Endothelial cell of umbilical vein (primary cell): ENCODE measurements around the gene GDF2. TPM values are rescaled to one million over a fixed set of nuclear protein-coding genes. Genes with fewer than 3 reads are reported as not detected.

Experiments used
- BruUV-seq: library from RNA; stranded (reverse); fragments of 400-500 nt; replicated peaks from 2 replicates; lab custom pipeline; 2021; lab: Mats Ljungman, UMichigan
- CTCF ChIA-PET: fragments of 300-600, 350-600 bp; sonication (Branson Sonifier 250); formaldehyde crosslinking; loops from one replicate; lab custom pipeline; 2021; ENCODE audit warnings: antibody characterized with exemption, inconsistent platforms; lab: Charles Lee
- POLR2A ChIA-PET: fragments of 300-600, 350-600 bp; sonication (Branson Sonifier 250); formaldehyde crosslinking; loops from one replicate; lab custom pipeline; 2021; ENCODE audit warnings: antibody characterized with exemption, inconsistent platforms; lab: Charles Lee
- DNase-seq: peaks from one replicate; pipeline ENCODE4 v3.0.0-alpha.2; 2011; ENCODE audit warnings: low read depth, low spot score
- FAIRE-seq: peaks from 2 replicates; lab custom pipeline; 2011; peaks lifted over from hg19 to GRCh38; lab: Jason Lieb, UNC
- H2AFZ ChIP-seq: 2 replicates; pipeline ENCODE4 v1.6.0; 2012; ENCODE audit warnings: low read depth, low read length, control low read depth, inconsistent platforms
- H3K27ac ChIP-seq: 2 replicates; pipeline ENCODE4 v1.5.1; 2011; ENCODE audit warnings: low read depth, mild to moderate bottlenecking, control low read depth, low read length, moderate library complexity; ENCODE audit not compliant: insufficient read depth
- H3K27me3 ChIP-seq, 2 experiments: 2 replicates each; pipeline versions ENCODE4 v1.6.0 to v1.6.1; 2011; ENCODE audit warnings: low read length in 2 of 2, mixed read lengths in 1 of 2; ENCODE audit not compliant: control insufficient read depth in 2 of 2, insufficient read depth in 2 of 2
- H3K36me3 ChIP-seq, 2 experiments: 2 replicates in 1 of 2; 3 replicates in 1 of 2; pipeline ENCODE4 v1.5.1; 2011; ENCODE audit warnings: low read length in 2 of 2, mild to moderate bottlenecking in 1 of 2, moderate library complexity in 1 of 2; ENCODE audit not compliant: control insufficient read depth in 2 of 2, insufficient read depth in 2 of 2; ENCODE audit errors: extremely low read depth in 1 of 2
- H3K4me1 ChIP-seq: 3 replicates; pipeline ENCODE4 v1.5.1; 2011; ENCODE audit warnings: mild to moderate bottlenecking, low read length; ENCODE audit not compliant: control insufficient read depth, insufficient read depth; ENCODE audit errors: extremely low read depth
- H3K4me2 ChIP-seq: 2 replicates; pipeline ENCODE4 v1.6.1; 2011; ENCODE audit warnings: low read length, control low read depth, mixed read lengths; ENCODE audit not compliant: insufficient read depth
- H3K4me3 ChIP-seq, 3 experiments: fragments of 200-600 bp in 1 of 3; sonication (generic), shearing (Covaris generic) in 1 of 3; replicated peaks in 1 of 3; 2 replicates each; pipeline ENCODE4 v1.5.1; 2011 to 2016; ENCODE audit warnings: control low read depth in 3 of 3, low read length in 3 of 3, mild to moderate bottlenecking in 2 of 3, inconsistent platforms in 1 of 3, low read depth in 1 of 3, moderate library complexity in 1 of 3; ENCODE audit not compliant: insufficient read depth in 1 of 3
- H3K79me2 ChIP-seq: 2 replicates; pipeline ENCODE4 v1.6.0; 2012; ENCODE audit warnings: low read length, inconsistent platforms; ENCODE audit not compliant: control insufficient read depth, insufficient read depth
- H3K9ac ChIP-seq: replicated peaks from 2 replicates; pipeline ENCODE3; 2011; ENCODE audit warnings: low read length, control low read depth; ENCODE audit not compliant: insufficient read depth; ENCODE audit errors: extremely low read depth
- H3K9me1 ChIP-seq: replicated peaks from 3 replicates; pipeline ENCODE4 v1.6.0; 2011; ENCODE audit warnings: mild to moderate bottlenecking, low read length; ENCODE audit not compliant: control insufficient read depth, insufficient read depth; ENCODE audit errors: extremely low read depth
- H3K9me3 ChIP-seq: replicated peaks from 2 replicates; pipeline ENCODE4 v1.5.1; 2012; ENCODE audit warnings: low read length, inconsistent platforms; ENCODE audit not compliant: control insufficient read depth, insufficient read depth
- H4K20me1 ChIP-seq: replicated peaks from 2 replicates; pipeline ENCODE3; 2011; ENCODE audit warnings: mild to moderate bottlenecking, low read length; ENCODE audit not compliant: control insufficient read depth, insufficient read depth; ENCODE audit errors: extremely low read depth
- EZH2 ChIP-seq: IDR thresholded peaks from 2 replicates; pipeline ENCODE4 v1.6.1; 2012; ENCODE audit warnings: borderline replicate concordance, low read depth, mild to moderate bottlenecking, moderate library complexity, low read length, inconsistent platforms; ENCODE audit not compliant: severe bottlenecking
- FOS ChIP-seq: IDR thresholded peaks from 2 replicates; pipeline ENCODE4 v1.6.1; 2011; ENCODE audit warnings: mild to moderate bottlenecking, low read length, moderate library complexity, borderline replicate concordance; ENCODE audit not compliant: insufficient read depth
- GATA2 ChIP-seq: IDR thresholded peaks from 2 replicates; pipeline ENCODE4 v1.7.0; 2011; ENCODE audit warnings: low read depth, mild to moderate bottlenecking, moderate library complexity, mixed read lengths, low read length; ENCODE audit not compliant: insufficient read length, insufficient read depth
- JUN ChIP-seq: IDR thresholded peaks from 2 replicates; pipeline ENCODE4 v1.6.1; 2011; ENCODE audit warnings: borderline replicate concordance, low read depth; ENCODE audit not compliant: insufficient read length, insufficient read depth
- MYC ChIP-seq: IDR thresholded peaks from one replicate; pipeline ENCODE4 v1.6.1; 2011; ENCODE audit warnings: mild to moderate bottlenecking, low read depth, low read length
- POLR2A ChIP-seq: IDR thresholded peaks from 2 replicates; pipeline ENCODE4 v1.6.1; 2012; ENCODE audit warnings: low read depth, mild to moderate bottlenecking, control low read depth, low read length
- POLR2AphosphoS5 ChIP-seq: IDR thresholded peaks from 2 replicates; pipeline ENCODE4 v1.6.1; 2012; ENCODE audit warnings: low read depth, mild to moderate bottlenecking, control low read depth, low read length, moderate library complexity; ENCODE audit not compliant: insufficient read depth
- dilution Hi-C: fragments of 300-500 bp; cut with MboI; formaldehyde crosslinking; loops from one replicate; pipeline ENCODE4 v1.15.0; 2019; ENCODE audit warnings: low sequenced_read_pairs; ENCODE audit not compliant: extremely low pct_ligation_motif_present
- intact Hi-C: fragments of 100-400 bp; cut with micrococcal nuclease; formaldehyde crosslinking; loops from one replicate; pipeline ENCODE4 v1.10.0; 2022
- polyA plus RNA-seq, 4 experiments: library from polyadenylated mRNA; depleted of rRNA in 3 of 4; stranded (reverse) in 3 of 4; unstranded in 1 of 4; fragments of >200 nt; gene quantifications; 2 replicates each; pipeline versions ENCODE4 v1.2.1 to v1.2.3, GENCODE V29; 2011 to 2012; ENCODE audit warnings: missing spikeins in 1 of 4
- total RNA-seq: library from RNA; stranded (reverse); gene quantifications from 2 replicates; pipeline ENCODE4 v1.2.3, GENCODE V29; 2021
- TF ChIP-seq, protein P1 (sequence below): IDR thresholded peaks from 2 replicates; pipeline ENCODE4 v1.6.1; 2011; ENCODE audit not compliant: insufficient read depth, insufficient read length
- TF ChIP-seq, protein P2 (sequence below), 2 donors: IDR thresholded peaks; 1 replicate in 1 of 2; 2 replicates in 1 of 2; pipeline ENCODE4 v1.5.1; 2011; ENCODE audit warnings: low read length in 2 of 2, mild to moderate bottlenecking in 2 of 2, moderate library complexity in 2 of 2, control low read depth in 1 of 2, inconsistent platforms in 1 of 2, low read depth in 1 of 2; ENCODE audit not compliant: insufficient read depth in 1 of 2; ENCODE audit errors: extremely low read depth in 1 of 2

The GDF2 gene
- total and polyA plus RNA-seq, 2 donors (not counting 3 experiments of a cell fraction or from before 2014, with no cell fraction given), result not detected

DNA sequence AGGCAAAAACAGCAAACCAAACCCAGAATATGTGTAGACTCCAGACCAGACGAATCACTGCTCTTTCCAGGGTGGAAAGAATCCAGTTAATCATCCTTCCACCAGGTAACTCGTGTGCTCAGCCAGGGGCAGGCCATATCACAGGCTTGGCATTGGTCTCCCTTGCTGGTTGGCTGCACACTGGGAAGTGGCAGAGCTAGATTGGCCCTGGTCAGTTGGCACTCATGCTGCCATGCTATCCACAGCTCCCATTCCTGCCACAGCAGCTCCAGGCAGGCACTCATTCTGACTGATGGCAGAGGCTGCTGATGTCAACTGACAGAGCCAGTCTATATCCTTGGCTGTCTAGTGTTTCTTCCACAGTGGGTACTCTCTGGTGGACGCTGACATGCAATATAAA lies 31.9 kb upstream of the GDF2 start:
- H3K4me3 ChIP-seq, result no peak overlapping the region
- H3K9me1 ChIP-seq, result no peaks in the 10 kb centered on the region
- no peaks in the 10 kb centered on the region for H3K36me3 ChIP-seq
- H2AFZ ChIP-seq, result no peak overlapping the region
- H4K20me1 ChIP-seq, result no peaks in the 10 kb centered on the region
- BruUV-seq, result no TSS peak
- peaks cover 2 to 4% of the 10 kb centered on the region in 2 experiments for H3K27me3 ChIP-seq
- no peak overlapping the region for H3K9ac ChIP-seq
- CTCF ChIA-PET, result no interaction called here
- dilution Hi-C loops, result no loop called here
- FAIRE-seq (no peak), DNase-seq (no peak)
- H3K9me3 ChIP-seq, result no peaks in the 10 kb centered on the region
- no peaks in the 10 kb centered on the region for H3K4me1 ChIP-seq
- no peak overlapping the region for H3K27ac ChIP-seq
- H3K79me2 ChIP-seq, result no peaks in the 10 kb centered on the region
- H3K4me2 ChIP-seq, result no peak overlapping the region
- intact Hi-C loops, result no loop called here
- no peak for TF ChIP-seq JUN
- TF ChIP-seq MYC, result no peak
- TF ChIP-seq POLR2A, result no peak
- TF ChIP-seq, protein P1, sequence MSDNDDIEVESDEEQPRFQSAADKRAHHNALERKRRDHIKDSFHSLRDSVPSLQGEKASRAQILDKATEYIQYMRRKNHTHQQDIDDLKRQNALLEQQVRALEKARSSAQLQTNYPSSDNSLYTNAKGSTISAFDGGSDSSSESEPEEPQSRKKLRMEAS, result no peak
- no peak for TF ChIP-seq GATA2
- no peak for TF ChIP-seq FOS
- no peak for TF ChIP-seq POLR2AphosphoS5
- no peak for TF ChIP-seq EZH2
- POLR2A ChIA-PET, result no interaction called here

DNA sequence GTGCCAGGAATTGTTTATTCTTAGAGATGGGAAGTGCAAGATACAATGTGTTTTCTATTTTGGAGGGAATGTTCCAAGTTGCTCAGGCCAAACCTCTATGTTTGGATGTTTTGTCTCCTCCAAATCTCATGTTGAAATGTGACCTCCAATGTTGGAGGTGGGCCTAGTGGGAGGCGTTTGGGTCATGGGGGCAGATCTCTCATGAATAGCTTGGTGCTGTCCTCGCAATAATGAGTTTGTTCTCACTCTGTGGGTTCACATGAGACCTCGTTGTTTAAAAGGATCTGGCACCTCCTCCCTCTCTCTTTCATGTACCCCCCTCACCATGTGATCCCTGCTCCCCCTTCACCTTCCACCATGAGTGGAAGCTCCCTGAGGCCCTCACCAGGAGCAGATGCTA lies 30.6 kb upstream of the GDF2 start:
- no peaks in the 10 kb centered on the region for H4K20me1 ChIP-seq
- ChIA-PET POLR2A (no interaction called here), CTCF (no interaction called here)
- BruUV-seq, result no TSS peak
- H3K4me2 ChIP-seq, result no peak overlapping the region
- no peak overlapping the region for H3K27ac ChIP-seq
- dilution Hi-C loops, result no loop called here
- no peaks in the 10 kb centered on the region for H3K9me3 ChIP-seq
- DNase-seq (no peak), FAIRE-seq (no peak)
- no peak overlapping the region for H3K9ac ChIP-seq
- H2AFZ ChIP-seq, result no peak overlapping the region
- no peak overlapping the region for H3K4me3 ChIP-seq
- H3K9me1 ChIP-seq, result no peaks in the 10 kb centered on the region
- H3K4me1 ChIP-seq, result no peaks in the 10 kb centered on the region
- peaks cover 5 to 8% of the 10 kb centered on the region in 2 experiments for H3K27me3 ChIP-seq
- TF ChIP-seq POLR2A (no peak), POLR2AphosphoS5 (no peak), JUN (no peak), EZH2 (no peak), FOS (no peak), GATA2 (no peak), MYC (no peak)
- TF ChIP-seq, protein P1, result no peak
- TF ChIP-seq, protein P2, sequence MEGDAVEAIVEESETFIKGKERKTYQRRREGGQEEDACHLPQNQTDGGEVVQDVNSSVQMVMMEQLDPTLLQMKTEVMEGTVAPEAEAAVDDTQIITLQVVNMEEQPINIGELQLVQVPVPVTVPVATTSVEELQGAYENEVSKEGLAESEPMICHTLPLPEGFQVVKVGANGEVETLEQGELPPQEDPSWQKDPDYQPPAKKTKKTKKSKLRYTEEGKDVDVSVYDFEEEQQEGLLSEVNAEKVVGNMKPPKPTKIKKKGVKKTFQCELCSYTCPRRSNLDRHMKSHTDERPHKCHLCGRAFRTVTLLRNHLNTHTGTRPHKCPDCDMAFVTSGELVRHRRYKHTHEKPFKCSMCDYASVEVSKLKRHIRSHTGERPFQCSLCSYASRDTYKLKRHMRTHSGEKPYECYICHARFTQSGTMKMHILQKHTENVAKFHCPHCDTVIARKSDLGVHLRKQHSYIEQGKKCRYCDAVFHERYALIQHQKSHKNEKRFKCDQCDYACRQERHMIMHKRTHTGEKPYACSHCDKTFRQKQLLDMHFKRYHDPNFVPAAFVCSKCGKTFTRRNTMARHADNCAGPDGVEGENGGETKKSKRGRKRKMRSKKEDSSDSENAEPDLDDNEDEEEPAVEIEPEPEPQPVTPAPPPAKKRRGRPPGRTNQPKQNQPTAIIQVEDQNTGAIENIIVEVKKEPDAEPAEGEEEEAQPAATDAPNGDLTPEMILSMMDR (IDR thresholded peaks at IDR 0.05; ENCODE audit: extremely low read depth in 1 of 2, insufficient read depth in 1 of 2, low read depth in 1 of 2, low read length in 2 of 2), result no peak
- intact Hi-C loops, result no loop called here
- no peaks in the 10 kb centered on the region for H3K36me3 ChIP-seq
- no peaks in the 10 kb centered on the region for H3K79me2 ChIP-seq
